MM.1S (cell line): ENCODE data around the gene MTFMT.

Source experiments
- DNase-seq: peaks from one replicate; pipeline ENCODE4 v3.0.0-alpha.2; 2015
- H2AFZ ChIP-seq: fragments of 300-600 bp; sonication (generic); 2 replicates; pipeline ENCODE4 v1.6.0; 2016; ENCODE audit warnings: antibody characterized with exemption, low read length
- H3F3A ChIP-seq: fragments of 300-600 bp; sonication (generic); 2 replicates; pipeline ENCODE4 v1.6.1; 2016; ENCODE audit warnings: mild to moderate bottlenecking, antibody characterized with exemption, low read length, moderate library complexity, mixed read lengths; ENCODE audit not compliant: insufficient read depth
- H3K27ac ChIP-seq: fragments of 300-600 bp; sonication (generic); 2 replicates; pipeline ENCODE4 v1.5.1; 2016; ENCODE audit warnings: mild to moderate bottlenecking, low read length
- H3K27me3 ChIP-seq: fragments of 300-600 bp; sonication (generic); replicated peaks from 2 replicates; pipeline ENCODE4 v1.6.0; 2016; ENCODE audit warnings: low read length; ENCODE audit not compliant: insufficient read depth
- H3K36me3 ChIP-seq: fragments of 300-600 bp; sonication (generic); replicated peaks from 2 replicates; pipeline ENCODE4 v1.6.1; 2016; ENCODE audit warnings: mild to moderate bottlenecking, low read length, mixed read lengths; ENCODE audit not compliant: insufficient read depth
- H3K4me1 ChIP-seq: fragments of 300-600 bp; sonication (generic); 2 replicates; pipeline ENCODE4 v1.6.1; 2016; ENCODE audit warnings: low read length, mixed read lengths
- H3K4me2 ChIP-seq: fragments of 300-600 bp; sonication (generic); 2 replicates; pipeline ENCODE4 v1.6.0; 2016; ENCODE audit warnings: low read depth, low read length
- H3K4me3 ChIP-seq: fragments of 300-600 bp; sonication (generic); 2 replicates; pipeline ENCODE4 v1.5.1; 2016; ENCODE audit warnings: low read length, mixed read lengths
- H3K79me2 ChIP-seq: fragments of 300-600 bp; sonication (generic); 2 replicates; pipeline ENCODE4 v1.6.1; 2016; ENCODE audit warnings: mixed run types, low read length, mixed read lengths
- H3K9ac ChIP-seq: fragments of 300-600 bp; sonication (generic); 2 replicates; pipeline ENCODE4 v1.6.1; 2016; ENCODE audit warnings: low read length, mixed read lengths
- H3K9me2 ChIP-seq: fragments of 300-600 bp; sonication (generic); replicated peaks from 2 replicates; pipeline ENCODE4 v1.6.1; 2016; ENCODE audit warnings: mild to moderate bottlenecking, low read length, mixed read lengths; ENCODE audit not compliant: insufficient read depth
- H3K9me3 ChIP-seq: fragments of 300-600 bp; sonication (generic); replicated peaks from 2 replicates; pipeline ENCODE4 v1.6.1; 2016; ENCODE audit warnings: mild to moderate bottlenecking, low read length, mixed read lengths; ENCODE audit not compliant: insufficient read depth
- H4K20me1 ChIP-seq: fragments of 300-600 bp; sonication (generic); 2 replicates; pipeline ENCODE4 v1.6.1; 2016; ENCODE audit warnings: mild to moderate bottlenecking, low read length, moderate library complexity, mixed read lengths; ENCODE audit not compliant: insufficient read depth
- CTCF ChIP-seq: fragments of 300-600 bp; sonication (generic); IDR thresholded peaks from 2 replicates; pipeline ENCODE4 v1.5.1; 2016; ENCODE audit warnings: antibody characterized with exemption, low read length, mixed read lengths
- EZH2 ChIP-seq: fragments of 300-600 bp; sonication (generic); optimal IDR thresholded peaks from 2 replicates; pipeline ENCODE3; 2017; ENCODE audit warnings: low read depth, mild to moderate bottlenecking, antibody characterized with exemption, low read length, mixed read lengths
- EZH2phosphoT487 ChIP-seq: fragments of 300-600 bp; sonication (generic); IDR thresholded peaks from 2 replicates; pipeline ENCODE4 v1.6.1; 2018; ENCODE audit warnings: antibody characterized with exemption, low read length

MTFMT gene

GRCh38 chr15:65059931-65060596, 30.6 kb upstream of the MTFMT start:
- DNase-seq: no peak
- H3F3A ChIP-seq: no peaks in the 10 kb centered on the region
- no peaks in the 10 kb centered on the region for H3K36me3 ChIP-seq
- no peaks in the 10 kb centered on the region for H3K4me1 ChIP-seq
- no peak overlapping the region for H3K4me2 ChIP-seq
- TF ChIP-seq EZH2phosphoT487 (no peak), CTCF (no peak), EZH2 (no peak)
- H3K9me2 ChIP-seq: no peaks in the 10 kb centered on the region
- H3K79me2 ChIP-seq: no peaks in the 10 kb centered on the region
- H3K27me3 ChIP-seq: 0 out of 2 replicates have a peak, but pooled peaks cover 2% of the 10 kb centered on the region
- H3K27ac ChIP-seq: no peak overlapping the region
- H3K4me3 ChIP-seq: no peak overlapping the region
- no peak overlapping the region for H3K9ac ChIP-seq
- H4K20me1 ChIP-seq: no peaks in the 10 kb centered on the region
- H2AFZ ChIP-seq: no peak overlapping the region
- H3K9me3 ChIP-seq: no peaks in the 10 kb centered on the region

- Histone ChIP-seq H3K27me3 (no peaks in the 10 kb centered on the region), H3K36me3 (no peaks in the 10 kb centered on the region), H3F3A (no peaks in the 10 kb centered on the region), H3K4me1 (peaks cover 3% of the 10 kb centered on the region; the same call in 1 of the 2 replicates), H4K20me1 (no peaks in the 10 kb centered on the region), H3K9ac (no peak overlapping the region), H3K4me2 (no peak overlapping the region), H3K4me3 (no peak overlapping the region), H3K27ac (no peak overlapping the region), H3K9me2 (no peaks in the 10 kb centered on the region), H2AFZ (no peak overlapping the region), H3K9me3 (no peaks in the 10 kb centered on the region), H3K79me2 (no peaks in the 10 kb centered on the region)
- TF ChIP-seq CTCF (no peak), EZH2phosphoT487 (no peak), EZH2 (no peak)
- no peak for DNase-seq
Measured at GRCh38 chr15:65059369-65059750, 29.9 kb upstream of the MTFMT start.

- DNase-seq: no peak
- Histone ChIP-seq H3K4me1 (peaks cover 10% of the 10 kb centered on the region), H3K36me3 (no peaks in the 10 kb centered on the region), H3F3A (peaks cover 4% of the 10 kb centered on the region), H3K4me3 (no peak overlapping the region), H3K9me3 (no peaks in the 10 kb centered on the region), H3K9ac (no peak overlapping the region), H3K79me2 (no peaks in the 10 kb centered on the region), H3K27me3 (no peaks in the 10 kb centered on the region), H2AFZ (no peak overlapping the region), H4K20me1 (no peaks in the 10 kb centered on the region), H3K9me2 (no peaks in the 10 kb centered on the region), H3K4me2 (no peak overlapping the region), H3K27ac (no peak overlapping the region)
- TF ChIP-seq EZH2: no peak
- TF ChIP-seq CTCF: no peak
- no peak for TF ChIP-seq EZH2phosphoT487
Measured at GRCh38 chr15:65058394-65059368, 29.2 kb upstream of the MTFMT start.
